ENCODE measurements around the gene GFOD1.

Gene GFOD1

DNA sequence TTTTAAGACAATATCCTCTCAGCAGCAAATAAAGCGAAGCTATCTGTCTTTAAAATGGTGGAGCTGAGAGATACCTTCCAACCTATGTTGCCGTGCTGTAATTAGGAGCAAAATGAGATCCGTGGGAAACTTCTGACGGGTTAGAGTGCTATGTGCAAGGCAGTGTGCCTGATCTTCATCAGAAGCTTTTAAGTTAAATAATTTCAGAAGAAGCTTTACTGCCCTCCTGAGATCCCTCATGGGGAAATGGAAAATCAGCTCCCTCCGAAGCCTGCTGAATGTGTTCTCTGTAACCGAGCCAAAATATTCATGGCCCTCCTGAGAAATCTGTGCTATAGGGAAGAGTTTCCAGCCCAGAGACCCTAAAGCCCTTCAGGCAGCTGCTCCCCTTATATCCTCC, 115.3 kb downstream of the GFOD1 start:
- DNase-seq: no peak

DNA sequence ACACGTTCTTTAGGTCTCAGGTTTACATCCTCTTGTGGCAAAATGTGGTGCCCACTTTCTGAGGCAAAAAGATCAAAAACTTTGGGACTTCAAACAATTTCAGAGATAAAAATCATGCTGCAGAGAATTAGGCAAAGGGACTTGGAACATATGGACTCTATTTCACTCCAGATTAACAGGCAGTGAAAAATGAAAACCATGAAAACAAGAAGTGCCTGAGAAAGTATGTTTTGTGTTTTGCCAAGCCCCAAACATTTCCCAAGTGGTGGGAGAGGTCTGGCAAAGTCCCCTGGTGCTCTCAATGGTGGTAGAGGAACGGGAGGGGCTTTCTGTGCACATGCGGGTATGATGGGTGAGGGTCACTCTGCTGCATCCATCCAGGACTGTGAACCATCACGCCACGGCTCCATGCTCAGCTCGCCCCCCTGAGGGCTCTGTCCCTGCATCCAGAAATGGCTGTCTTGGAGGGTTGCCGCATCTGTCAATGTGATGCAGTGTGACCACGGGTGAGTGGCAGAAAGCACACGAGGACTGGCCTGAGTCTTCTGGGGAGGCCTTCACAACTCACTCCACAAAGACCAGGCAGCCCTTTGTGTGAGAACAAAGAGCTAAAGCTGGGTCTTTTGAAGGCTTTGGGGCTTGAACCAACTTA, 115.9 kb downstream of the GFOD1 start:
- no peak for DNase-seq

DNA sequence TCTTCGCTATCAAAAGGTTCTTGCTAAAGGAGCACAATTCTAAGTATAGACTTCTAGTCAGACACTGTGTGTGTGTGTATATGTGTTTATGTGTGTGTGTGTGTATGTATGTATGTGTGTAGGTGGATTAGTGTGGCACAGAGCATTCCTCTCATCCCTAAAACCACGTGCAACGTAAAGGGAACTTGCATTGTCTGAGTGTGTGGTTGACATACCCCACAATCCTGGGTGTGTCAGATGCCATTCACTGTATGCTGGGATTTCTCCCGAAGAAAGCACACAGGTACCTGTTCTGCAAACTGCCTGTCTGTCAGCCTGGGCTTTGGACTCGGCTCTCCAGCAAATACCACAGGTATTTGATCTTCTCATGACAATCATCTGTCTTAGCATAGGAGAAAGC, 116.8 kb downstream of the GFOD1 start:
- DNase-seq: no peak

DNA sequence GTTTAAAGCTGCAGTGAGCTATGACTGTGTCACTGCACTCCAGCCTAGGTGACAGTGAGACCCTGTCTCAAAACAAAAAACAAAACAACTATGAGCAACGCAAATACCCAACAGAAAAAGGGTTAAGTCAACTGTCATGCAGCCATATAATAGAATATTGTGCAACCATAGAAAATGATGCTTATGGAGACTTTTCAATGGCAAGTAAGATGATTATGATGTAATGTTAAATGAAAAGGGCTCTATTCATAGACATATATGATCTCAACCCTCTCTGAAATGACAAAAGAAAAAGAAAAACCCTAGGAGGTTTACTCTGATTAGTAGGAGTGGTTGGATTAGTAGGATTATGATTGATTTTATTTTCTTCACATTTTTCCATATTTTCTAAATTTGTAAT, 117.8 kb downstream of the GFOD1 start:
- DNase-seq: no peak

DNA sequence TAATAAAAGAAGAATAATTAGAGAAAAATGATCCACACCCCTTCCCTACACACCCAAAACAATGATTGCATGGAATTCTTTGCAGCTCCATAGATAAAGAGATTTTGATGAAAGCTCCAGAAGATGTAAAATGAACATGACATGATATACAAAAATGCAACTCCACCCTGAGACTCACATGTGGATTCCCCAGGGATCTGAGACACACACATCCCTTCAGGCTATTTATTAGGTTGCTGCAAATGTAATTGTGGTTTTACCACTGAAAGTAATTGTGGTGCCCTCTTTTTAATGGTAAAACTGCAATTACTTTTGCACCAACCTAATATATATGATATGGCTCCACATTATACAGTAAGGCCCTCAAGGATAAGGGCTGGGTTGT, 118.7 kb downstream of the GFOD1 start:
- no peak for DNase-seq

DNA sequence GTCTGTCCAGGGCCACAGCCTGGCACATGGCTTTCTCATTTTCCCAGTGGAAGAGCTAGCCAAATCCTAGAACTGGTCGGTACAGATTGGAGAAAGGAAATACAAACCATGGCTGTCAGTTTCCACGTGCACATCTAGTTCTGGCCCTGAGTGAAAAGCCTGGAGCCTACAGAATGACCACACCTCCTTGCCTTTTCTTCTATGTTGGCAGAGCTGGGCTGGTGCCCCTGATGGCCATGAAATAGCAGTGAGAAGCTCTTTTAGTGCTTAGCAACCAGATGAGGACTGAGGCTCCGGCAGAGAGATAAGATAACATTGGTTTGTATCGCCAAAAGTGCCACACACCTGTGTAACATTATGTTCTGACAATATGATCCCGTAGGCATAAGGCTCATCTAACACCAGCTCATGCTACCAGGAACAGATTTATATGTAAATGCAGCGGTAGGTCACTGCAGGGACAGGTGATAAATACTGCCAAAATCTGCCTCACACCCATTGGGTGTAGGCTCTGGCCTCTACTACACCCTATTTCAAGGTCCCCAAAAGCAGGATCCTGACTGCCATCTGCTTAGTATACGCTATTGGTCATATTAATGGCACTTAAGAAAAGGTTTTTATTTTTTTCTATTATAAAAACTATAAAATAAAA, 119.2 kb downstream of the GFOD1 start:
- no peak for DNase-seq

DNA sequence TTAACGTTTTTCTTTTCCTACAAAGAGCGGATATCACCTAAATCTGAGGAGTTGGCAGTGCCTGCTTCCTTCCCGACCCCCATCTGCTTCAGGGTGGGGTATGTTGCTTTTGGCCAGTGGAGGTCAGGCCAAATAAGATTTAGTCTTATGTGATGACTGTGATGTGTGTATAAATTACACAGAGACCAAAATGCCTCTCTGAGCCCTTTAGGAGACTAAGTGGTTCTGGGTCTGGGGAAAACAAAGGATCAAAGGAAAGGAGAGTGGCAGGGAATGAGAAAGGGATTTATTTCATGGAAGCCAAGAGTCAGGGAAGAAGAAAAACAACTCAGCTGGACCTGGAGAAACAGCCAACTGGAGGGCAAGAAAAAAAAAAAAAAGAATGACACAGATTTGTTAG, 120.0 kb downstream of the GFOD1 start:
- no peak for DNase-seq

DNA sequence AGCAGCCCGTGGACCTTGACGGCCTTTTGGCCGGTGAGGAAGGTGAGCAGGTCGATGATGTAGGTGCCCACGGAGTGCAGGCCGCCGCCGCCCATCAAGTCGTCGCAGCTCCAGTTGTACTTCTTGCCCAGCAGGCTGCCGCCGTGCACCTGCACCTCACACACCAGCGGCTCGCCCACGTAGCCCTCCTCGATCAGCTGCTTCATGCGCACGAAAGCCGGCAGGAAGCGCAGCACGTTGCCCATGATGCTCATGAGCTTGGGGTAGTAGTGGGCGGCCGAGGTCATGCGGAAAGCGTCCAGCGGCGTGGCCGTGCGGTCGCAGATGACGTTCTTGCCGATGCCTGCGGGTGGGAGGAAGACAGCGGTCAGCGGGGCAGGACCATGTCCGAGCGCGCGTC, 122.1 kb downstream of the GFOD1 start:
- DNase-seq: no peak

DNA sequence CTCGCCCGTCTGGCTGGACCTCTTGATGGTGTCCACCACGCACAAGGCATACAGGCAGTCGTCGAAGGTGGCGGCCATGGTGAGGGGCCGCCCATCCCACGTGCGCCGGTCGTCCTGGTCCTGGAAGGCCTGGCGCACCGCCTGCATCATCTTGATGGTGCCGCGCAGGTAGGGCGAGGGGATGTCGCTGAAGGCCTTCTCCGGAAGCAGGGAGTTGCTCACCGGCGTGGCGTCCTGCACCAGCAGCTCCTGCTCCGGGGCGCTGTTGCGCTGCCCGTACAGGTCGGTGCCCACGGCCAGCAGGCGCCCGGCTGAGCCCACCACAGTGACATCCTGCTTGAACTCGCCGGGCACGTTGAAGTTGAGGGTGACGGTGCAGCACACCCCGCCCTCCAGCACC, 122.6 kb downstream of the GFOD1 start:
- no peak for DNase-seq

DNA sequence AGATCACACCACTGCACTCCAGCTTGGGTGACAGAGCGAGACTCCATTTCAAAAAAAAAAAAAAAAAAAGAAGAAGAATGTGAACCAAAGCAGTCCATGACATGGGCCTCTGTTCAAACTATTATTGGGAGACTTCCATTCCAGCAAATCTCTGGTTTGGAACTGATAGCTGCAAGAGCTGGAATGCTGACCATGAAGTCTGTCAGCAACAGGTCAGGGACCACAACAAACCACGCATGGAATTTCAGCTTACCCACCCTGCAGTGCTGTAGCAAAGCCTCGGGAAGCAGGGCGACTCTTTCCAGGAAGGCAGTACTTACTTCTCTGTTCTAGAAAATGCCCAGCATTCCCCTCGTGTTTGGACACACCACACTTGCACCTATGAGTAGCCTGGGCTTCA, 125.0 kb downstream of the GFOD1 start:
- DNase-seq: no peak

DNA sequence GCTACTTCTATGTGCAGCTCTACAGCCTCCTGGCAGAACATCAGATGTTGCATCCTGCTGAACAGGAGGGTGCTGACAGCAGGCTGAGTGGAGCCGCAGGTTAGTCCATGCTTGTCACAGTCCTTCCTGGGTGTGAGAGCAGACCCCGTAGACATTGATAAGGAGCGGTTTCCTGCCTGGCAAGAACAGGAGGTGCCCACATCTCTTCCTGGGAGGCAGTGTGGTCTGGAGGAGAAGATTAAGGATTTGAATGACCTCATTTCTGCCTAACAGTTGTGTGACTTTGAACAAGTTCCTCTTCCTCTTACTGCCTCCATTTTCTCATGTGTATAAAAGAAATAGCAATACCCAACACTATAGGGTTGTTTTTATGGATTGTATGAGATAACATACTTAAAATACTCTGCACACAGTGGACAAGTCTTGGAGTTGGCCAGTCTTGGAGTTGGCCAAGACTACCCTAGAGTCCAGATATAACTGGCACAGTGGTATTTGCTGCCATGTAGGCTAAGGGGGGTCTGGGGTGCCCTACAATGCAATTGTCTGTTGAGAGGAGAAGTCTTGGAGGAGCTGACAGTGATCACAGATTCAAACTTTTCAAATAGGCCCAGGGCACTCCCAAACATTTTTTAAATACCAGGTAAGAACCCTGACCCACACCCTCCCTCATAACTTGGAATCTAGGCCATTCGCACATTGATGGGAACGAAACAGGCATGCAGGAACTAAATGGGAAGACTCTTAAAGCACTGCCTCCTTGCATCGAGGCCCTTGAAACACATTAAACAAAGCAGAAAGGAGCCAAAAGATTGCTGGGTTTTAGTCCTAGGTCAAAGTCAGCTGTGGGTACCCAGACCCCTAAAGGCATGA, 126.5 kb downstream of the GFOD1 start:
- no peak for DNase-seq

DNA sequence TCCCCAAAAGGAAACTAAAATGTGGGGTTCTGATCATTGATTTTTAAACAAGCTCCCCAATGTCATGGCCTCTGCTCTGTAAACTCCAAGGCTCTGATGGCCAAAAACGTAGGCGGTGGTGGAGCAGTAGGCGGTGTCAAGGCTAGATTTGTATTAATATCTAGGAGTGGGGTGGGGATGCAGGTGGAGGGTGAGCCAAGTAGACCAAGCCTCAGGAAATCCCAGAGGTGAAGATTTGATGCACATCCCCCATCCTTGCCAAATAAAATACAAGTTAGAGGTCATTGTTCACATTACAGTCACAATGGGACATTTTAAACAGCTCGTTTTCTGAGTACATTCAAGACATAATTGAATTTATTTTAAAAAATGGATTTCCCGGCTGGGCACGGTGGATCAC, 128.1 kb downstream of the GFOD1 start:
- no peak for DNase-seq

DNA sequence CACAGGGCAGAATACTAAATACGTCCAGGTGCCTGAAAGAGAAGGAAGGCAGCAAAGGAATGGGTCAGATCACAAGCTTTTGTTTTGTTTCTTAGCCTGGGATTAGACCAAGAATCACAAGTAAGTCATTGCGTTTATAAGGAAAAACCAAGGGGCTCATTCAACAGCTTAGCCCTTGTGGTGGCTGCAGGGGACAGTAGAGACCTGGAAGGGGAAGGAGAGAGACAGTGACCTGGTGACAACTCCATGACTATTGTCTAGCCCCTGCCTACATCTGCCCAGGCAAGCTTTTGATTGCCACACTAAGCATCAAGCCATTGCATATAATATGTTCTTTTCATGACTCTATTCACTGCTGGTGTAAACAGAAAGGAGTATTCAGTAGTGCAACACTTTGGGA, 128.9 kb downstream of the GFOD1 start:
- DNase-seq: no peak

DNA sequence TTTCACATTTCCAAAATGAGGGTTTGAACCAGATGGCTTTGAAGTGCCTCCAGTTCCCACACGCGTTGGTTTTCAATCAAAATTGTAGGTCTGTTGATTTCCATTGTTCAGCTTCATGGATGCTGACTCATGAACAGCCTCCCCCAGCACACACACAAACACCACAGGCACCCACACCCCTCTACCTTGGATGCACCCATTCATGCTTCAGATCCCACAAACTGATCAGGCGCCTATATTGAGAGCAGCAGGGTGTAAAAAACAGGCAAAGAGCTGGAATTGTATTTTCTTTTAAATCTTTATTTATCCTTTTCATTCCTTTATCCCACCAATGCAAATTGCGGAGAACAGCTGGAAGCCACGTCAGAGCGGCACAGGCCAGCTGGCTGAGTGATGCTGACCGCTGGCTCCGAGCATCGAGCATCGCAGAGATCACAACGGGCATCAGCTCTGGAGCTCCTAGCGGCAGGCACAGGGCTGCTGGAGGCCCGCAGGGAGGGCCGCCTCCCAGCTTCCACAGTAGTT, 129.8 kb downstream of the GFOD1 start:
- no peak for DNase-seq

DNA sequence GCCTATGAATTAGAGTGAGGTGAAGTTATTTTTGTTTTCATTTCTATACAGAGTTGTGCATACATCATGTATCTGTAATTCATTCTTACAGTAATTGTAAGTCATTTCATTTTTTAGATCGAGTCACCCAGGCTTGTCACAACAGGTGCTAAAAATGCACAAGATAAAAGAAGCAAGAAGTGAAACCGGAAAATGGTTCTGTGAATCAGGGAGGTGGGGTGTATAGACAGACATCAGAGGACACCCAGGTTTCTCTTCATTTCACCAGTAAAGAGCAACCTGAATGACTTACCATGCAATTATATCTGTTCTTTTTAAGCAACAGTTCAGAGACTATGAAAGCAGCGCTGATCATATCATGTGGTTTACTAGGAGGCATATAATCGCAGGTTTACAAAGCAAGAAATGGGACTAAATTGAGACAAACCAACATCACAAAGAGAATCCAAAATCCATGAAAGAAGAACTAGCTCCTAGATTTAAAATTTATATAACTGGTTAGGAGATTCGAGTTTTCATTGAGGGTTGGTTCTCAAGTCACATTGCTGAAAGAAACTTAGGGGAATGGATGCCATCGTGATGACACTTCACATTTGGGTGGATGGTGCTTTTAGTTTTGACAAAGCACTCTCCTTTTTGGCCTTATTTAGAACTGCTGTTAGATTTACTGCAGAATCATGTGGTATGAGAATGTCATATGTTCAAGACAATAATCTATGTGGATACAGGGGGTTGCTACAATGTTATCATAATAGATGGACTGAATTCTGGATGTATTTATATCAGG, 131.2 kb downstream of the GFOD1 start:
- peak; percentile 63 for DNase-seq

DNA sequence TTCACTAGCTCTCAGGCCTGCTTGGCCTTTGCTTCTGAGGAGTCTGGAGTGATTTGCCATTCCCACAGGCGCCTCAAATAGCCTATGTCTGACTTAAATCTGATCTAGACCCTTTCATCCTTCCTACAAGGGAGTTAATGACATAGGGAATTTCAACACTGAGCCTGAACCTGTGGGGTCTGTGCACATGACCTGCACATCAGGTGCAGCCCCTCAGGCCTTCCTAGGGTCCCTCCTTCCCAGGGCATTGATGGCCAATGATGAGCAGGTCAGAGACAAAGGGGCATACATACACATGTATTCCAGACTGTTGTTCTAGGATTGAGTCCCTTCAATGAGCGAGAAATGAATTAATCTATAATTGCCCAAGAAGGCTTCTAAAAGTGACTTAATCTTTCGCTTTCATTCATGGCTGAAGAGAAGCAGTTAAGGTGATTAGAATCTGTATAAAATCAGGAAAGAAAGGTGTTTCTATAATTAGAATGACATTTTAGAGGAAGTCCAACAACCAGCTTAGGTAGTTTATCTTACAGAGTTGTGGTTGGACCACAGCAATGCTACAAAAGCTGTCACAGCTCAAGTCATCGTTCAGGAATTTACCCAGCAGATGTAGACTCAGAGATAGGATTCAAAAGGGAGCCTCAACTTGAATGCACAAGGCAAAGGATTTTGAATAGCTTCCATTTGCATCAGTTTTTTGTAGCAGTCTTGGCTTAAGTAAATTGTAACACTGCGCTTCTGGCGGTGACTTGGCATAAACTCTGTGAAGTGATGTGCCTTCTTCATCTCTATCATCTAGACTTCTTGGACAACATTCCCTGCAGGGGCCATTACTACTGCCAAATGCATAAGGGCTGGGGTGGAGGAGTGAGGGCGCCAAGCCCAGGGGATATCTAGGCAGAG, 132.1 kb downstream of the GFOD1 start:
- DNase-seq: peak; percentile 45

DNA sequence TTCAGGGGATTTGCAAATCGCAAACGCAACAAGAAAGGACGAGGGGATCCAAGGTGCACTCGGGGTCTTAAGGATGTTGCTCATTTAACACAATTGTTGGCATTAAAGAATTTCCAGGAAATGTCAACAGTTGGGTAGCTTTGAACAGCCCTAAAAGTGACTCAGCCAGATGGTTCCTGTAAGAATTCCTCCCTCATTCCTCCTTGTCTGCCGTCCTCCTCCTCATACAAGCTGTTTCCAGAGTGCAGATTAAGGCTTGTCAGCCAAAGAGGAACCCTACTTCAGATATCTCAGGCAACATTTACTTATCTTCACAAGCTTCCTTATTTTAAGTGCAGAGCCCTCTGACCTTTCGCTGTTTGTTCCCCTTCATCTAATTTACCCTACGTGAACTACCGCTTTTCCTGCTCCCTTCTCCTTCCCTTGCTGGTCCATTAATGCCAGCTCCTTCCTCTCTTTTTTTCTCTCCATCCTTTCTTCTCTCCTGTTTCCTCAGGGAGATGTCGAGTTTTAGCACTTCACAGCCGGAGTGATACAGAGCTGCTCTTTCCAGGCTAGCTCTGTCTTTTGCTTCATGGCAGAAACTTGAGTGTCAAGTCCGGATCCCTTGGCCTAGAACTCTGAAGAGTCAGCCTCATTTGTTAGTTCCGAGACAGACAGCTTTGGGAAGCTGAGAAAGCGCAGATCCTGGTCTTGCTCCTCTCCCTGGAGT, 132.9 kb downstream of the GFOD1 start:
- DNase-seq: no peak

DNA sequence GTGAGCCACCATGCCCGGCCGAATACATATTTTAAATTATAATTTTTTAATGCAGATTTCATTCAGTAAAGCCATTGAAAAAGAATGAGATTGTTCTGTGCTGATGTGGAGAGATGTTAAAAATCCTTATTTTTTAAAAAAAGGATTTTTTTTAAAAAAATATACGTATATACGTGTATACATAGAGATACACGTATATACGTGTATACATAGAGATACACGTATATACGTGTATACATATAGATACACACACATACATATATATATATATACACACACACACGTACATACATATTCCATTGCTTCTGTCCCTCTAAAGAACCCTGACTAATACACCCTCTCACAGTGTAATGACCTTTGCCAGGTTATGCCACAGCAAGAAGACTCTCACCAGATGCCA, 135.2 kb downstream of the GFOD1 start:
- DNase-seq: no peak

DNA sequence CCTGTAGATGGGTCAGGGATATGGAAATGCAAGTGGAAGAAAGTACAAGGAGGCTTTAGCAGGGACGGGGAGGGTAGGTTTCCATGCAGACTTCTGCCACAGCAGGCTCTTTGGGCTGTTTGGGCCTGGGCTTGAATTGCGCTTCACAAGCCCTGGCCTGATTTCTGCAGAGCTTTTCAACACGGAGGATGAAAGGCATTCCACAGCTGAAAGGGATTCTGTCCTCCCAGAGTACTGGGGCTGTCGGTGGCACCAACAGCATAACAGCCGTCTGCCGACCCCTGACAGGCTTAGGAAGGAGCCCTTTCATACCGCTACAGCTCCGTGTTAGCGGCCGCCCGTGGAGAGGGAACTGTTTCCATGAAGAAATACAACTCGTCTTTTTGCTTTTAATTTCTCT, 136.1 kb downstream of the GFOD1 start:
- DNase-seq: no peak

DNA sequence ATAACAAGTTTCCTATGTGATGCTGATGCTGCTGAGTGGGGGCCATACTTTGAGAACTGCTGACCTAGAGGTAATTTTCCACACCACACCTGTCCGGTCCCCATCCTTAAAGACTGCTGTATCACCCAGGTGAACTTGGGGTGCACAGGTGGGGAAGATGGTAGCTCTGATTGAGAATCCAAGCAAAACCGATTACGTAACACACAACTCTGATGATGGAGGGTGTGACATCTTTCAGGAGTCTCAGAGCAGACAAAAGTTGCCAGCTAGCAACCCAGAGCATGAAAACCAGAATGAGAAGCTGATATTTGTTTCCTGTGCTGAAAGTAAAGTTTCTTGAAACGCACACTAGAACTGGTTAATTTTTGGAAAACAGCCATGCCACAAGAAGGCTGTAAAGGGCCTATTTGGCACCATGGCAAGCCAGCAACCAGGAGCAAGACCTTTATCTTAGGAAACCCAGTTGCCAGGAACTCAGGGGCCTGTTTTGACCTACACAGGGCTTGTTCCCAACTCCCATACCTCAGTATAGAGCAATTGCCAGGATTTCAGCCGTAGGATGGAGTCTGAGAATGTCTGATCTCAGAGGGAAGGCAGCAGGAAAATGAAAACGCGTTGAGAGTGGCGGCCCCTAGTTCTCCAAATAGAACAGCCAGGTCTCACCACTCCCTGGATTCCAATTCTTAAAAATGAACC, 137.4 kb downstream of the GFOD1 start:
- DNase-seq: no peak
